Stomach (tissue), 4 donors: ENCODE results near the gene CD247.

Experiments
- CTCF ChIP-seq, 7 experiments: fragments of 450-650 bp in 4 of 7; fragments of 200-600 bp in 3 of 7; sonication (generic) in 3 of 7; IDR thresholded peaks; one replicate each; pipeline ENCODE4 v1.5.1; 2016 to 2019; ENCODE audit warnings: antibody characterized with exemption in 7 of 7, control low read depth in 2 of 7, mild to moderate bottlenecking in 1 of 7
- POLR2AphosphoS5 ChIP-seq, 3 donors: sonication (generic); formaldehyde crosslinking; IDR thresholded peaks; one replicate each; pipeline ENCODE4 v1.6.1; 2016; ENCODE audit warnings: antibody characterized with exemption in 3 of 3

- no peak for TF ChIP-seq POLR2AphosphoS5 (IDR thresholded peaks at IDR 0.05)
- no peak for TF ChIP-seq CTCF (IDR thresholded peaks at IDR 0.05)
These were observed 61.8 kb downstream of the CD247 start for GRCh38 chr1:167456524-167456923.
